Gastroesophageal sphincter (tissue), 3 donors: Measurements from ENCODE around the gene ZMIZ1.

Experiments used
- CTCF ChIP-seq, 4 experiments: fragments of 200-600 bp in 2 of 4; fragments of 450-650 bp in 2 of 4; sonication (generic) in 1 of 4; IDR thresholded peaks; one replicate each; pipeline ENCODE4 v1.5.1; 2017 to 2019; ENCODE audit warnings: antibody characterized with exemption in 4 of 4, mild to moderate bottlenecking in 2 of 4, moderate library complexity in 2 of 4
- POLR2A ChIP-seq, 2 donors: fragments of 450-650 bp; IDR thresholded peaks; one replicate each; pipeline ENCODE4 v1.6.1; 2017; ENCODE audit warnings: antibody characterized with exemption in 2 of 2, mild to moderate bottlenecking in 2 of 2, moderate library complexity in 1 of 2

DNA sequence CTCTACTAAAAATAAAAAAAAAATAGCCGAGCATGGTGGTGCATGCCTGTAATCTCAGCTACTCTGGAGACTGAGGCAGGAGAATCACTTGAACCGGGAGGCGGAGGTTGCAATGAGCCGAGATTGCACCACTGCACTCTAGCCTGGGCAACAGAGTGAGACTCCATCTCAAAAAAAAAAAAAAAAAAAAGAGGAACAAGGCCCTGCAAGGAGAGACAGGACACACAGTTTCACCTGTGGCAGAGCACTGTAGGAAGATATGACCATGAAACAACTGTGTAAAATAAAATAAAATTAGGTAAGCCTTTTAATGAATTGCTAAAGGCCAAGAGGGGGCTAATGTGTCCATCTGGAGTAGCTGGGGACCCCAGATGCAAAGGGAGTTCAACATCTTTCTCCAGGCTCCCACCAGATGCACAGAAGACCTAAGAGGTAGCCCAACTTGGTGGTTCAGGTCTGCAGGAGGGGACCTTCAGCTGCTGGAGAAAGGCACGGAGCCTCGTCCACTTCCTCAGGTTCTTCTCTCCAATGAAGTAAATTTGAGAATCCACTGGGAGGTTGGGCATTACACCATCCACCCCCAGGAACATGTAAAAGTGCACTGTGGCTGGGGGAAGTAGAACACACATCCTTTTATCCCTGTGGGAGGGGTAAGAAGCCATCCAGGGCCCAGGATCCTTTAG lies 291.2 kb downstream of the ZMIZ1 start:
- TF ChIP-seq CTCF (IDR thresholded peaks at IDR 0.05) (no peak), POLR2A (IDR thresholded peaks at IDR 0.05) (no peak)
